ENCODE measurements around the gene RGS17. TPM values are rescaled to one million over a fixed set of nuclear protein-coding genes. Genes with fewer than 3 reads are reported as not detected.

RGS17 gene
- total RNA-seq, 1 donor from 2014 or later, result under 0.01 TPM

- H3K4me3 ChIP-seq (ENCODE audit: low read length in 3 of 3), result peak overlapping the region; percentile 86 to 98 (median 91)
- peak overlapping the region; percentile 83 for H3K27ac ChIP-seq (ENCODE audit: low read depth, low read length)
- peak overlapping the region; percentile 84 to 95 (median 91) for H3K9ac ChIP-seq (ENCODE audit: low read depth in 1 of 3, low read length in 3 of 3)
- peaks cover 13 to 28% (median 18%) of the 10 kb centered on the region in 3 donors for H3K4me1 ChIP-seq (ENCODE audit: control insufficient read depth in 3 of 3, insufficient read depth in 3 of 3, low read length in 3 of 3)
- peaks cover 0 to 3% (median 0%) of the 10 kb centered on the region in 3 donors for H3K36me3 ChIP-seq (ENCODE audit: control insufficient read depth in 3 of 3, insufficient read depth in 3 of 3, low read length in 3 of 3)
- no peaks in the 10 kb centered on the region for H3K9me3 ChIP-seq (ENCODE audit: control insufficient read depth in 3 of 3, low read length in 3 of 3)
- no peaks in the 10 kb centered on the region for H3K27me3 ChIP-seq (ENCODE audit: control insufficient read depth in 3 of 3, insufficient read depth in 3 of 3, low read length in 3 of 3)
These were observed 147.2 kb downstream of the RGS17 start for GRCh38 chr6:152983637-152984512.

GRCh38 chr6:152982904-152983636 lies 148.0 kb downstream of the RGS17 start, which contains the start of gene FBXO5:
FBXO5 (minus strand) TSS chr6:152983041; CDS start chr6:152982959, 82 bp downstream.
- Histone ChIP-seq H3K27ac (ENCODE audit: low read depth, low read length) (peak within 1 kb of the TSS; percentile 83), H3K4me3 (ENCODE audit: low read length in 3 of 3) (peak within 1 kb of the TSS; percentile 86 to 98 (median 91)), H3K36me3 (ENCODE audit: control insufficient read depth in 3 of 3, insufficient read depth in 3 of 3, low read length in 3 of 3) (peaks cover 0 to 3% (median 0%) of the 10 kb centered on the region in 3 donors)

GRCh38 chr6:152981989-152982903 lies 148.8 kb downstream of the RGS17 start:
- peaks cover 13 to 28% (median 18%) of the 10 kb centered on the region in 3 donors for H3K4me1 ChIP-seq (ENCODE audit: control insufficient read depth in 3 of 3, insufficient read depth in 3 of 3, low read length in 3 of 3)
- H3K4me3 ChIP-seq (ENCODE audit: low read length in 3 of 3), result peak overlapping the region; percentile 62 to 69 (median 64)
- peaks cover 0 to 3% (median 0%) of the 10 kb centered on the region in 3 donors for H3K36me3 ChIP-seq (ENCODE audit: control insufficient read depth in 3 of 3, insufficient read depth in 3 of 3, low read length in 3 of 3)
- no peaks in the 10 kb centered on the region for H3K9me3 ChIP-seq (ENCODE audit: control insufficient read depth in 3 of 3, low read length in 3 of 3)
- H3K9ac ChIP-seq (ENCODE audit: low read depth in 1 of 3, low read length in 3 of 3), result no peak overlapping the region
- H3K27me3 ChIP-seq (ENCODE audit: control insufficient read depth in 3 of 3, insufficient read depth in 3 of 3, low read length in 3 of 3), result no peaks in the 10 kb centered on the region
- H3K27ac ChIP-seq (ENCODE audit: low read depth, low read length), result no peak overlapping the region

More at GRCh38 chr6:152982904-152983636, 148.0 kb downstream of the RGS17 start, which contains the start of gene FBXO5:
- Histone ChIP-seq H3K9ac (ENCODE audit: low read depth in 1 of 3, low read length in 3 of 3) (peak within 1 kb of the TSS; percentile 84 to 95 (median 91)), H3K9me3 (ENCODE audit: control insufficient read depth in 3 of 3, low read length in 3 of 3) (no peaks in the 10 kb centered on the region), H3K4me1 (ENCODE audit: control insufficient read depth in 3 of 3, insufficient read depth in 3 of 3, low read length in 3 of 3) (peaks cover 13 to 28% (median 18%) of the 10 kb centered on the region in 3 donors), H3K27me3 (ENCODE audit: control insufficient read depth in 3 of 3, insufficient read depth in 3 of 3, low read length in 3 of 3) (no peaks in the 10 kb centered on the region)

GRCh38 chr6:152981219-152981618 lies 149.9 kb downstream of the RGS17 start:
- no peaks in the 10 kb centered on the region for H3K9me3 ChIP-seq (ENCODE audit: control insufficient read depth in 3 of 3, low read length in 3 of 3)
- no peaks in the 10 kb centered on the region for H3K27me3 ChIP-seq (ENCODE audit: control insufficient read depth in 3 of 3, insufficient read depth in 3 of 3, low read length in 3 of 3)
- no peak overlapping the region for H3K27ac ChIP-seq (ENCODE audit: low read depth, low read length)
- H3K36me3 ChIP-seq (ENCODE audit: control insufficient read depth in 3 of 3, insufficient read depth in 3 of 3, low read length in 3 of 3), result no peaks in the 10 kb centered on the region
- no peak overlapping the region for H3K4me3 ChIP-seq (ENCODE audit: low read length in 3 of 3)
- H3K9ac ChIP-seq (ENCODE audit: low read depth in 1 of 3, low read length in 3 of 3), result no peak overlapping the region
- H3K4me1 ChIP-seq (ENCODE audit: control insufficient read depth in 3 of 3, insufficient read depth in 3 of 3, low read length in 3 of 3), result peaks cover 13 to 28% (median 18%) of the 10 kb centered on the region in 3 donors

GRCh38 chr6:152980656-152981055 lies 150.4 kb downstream of the RGS17 start:
- H3K27me3 ChIP-seq (ENCODE audit: control insufficient read depth in 3 of 3, insufficient read depth in 3 of 3, low read length in 3 of 3), result no peaks in the 10 kb centered on the region
- no peak overlapping the region for H3K27ac ChIP-seq (ENCODE audit: low read depth, low read length)
- no peaks in the 10 kb centered on the region for H3K36me3 ChIP-seq (ENCODE audit: control insufficient read depth in 3 of 3, insufficient read depth in 3 of 3, low read length in 3 of 3)
- no peaks in the 10 kb centered on the region for H3K9me3 ChIP-seq (ENCODE audit: control insufficient read depth in 3 of 3, low read length in 3 of 3)
- no peak overlapping the region for H3K9ac ChIP-seq (ENCODE audit: low read depth in 1 of 3, low read length in 3 of 3)
- no peak overlapping the region for H3K4me3 ChIP-seq (ENCODE audit: low read length in 3 of 3)
- H3K4me1 ChIP-seq (ENCODE audit: control insufficient read depth in 3 of 3, insufficient read depth in 3 of 3, low read length in 3 of 3), result peaks cover 13 to 28% (median 18%) of the 10 kb centered on the region in 3 donors

- no peak overlapping the region for H3K27ac ChIP-seq (ENCODE audit: low read depth, low read length)
- no peak overlapping the region for H3K9ac ChIP-seq (ENCODE audit: low read depth in 1 of 3, low read length in 3 of 3)
- H3K4me3 ChIP-seq (ENCODE audit: low read length in 3 of 3), result no peak overlapping the region
- no peaks in the 10 kb centered on the region for H3K36me3 ChIP-seq (ENCODE audit: control insufficient read depth in 3 of 3, insufficient read depth in 3 of 3, low read length in 3 of 3)
- H3K27me3 ChIP-seq (ENCODE audit: control insufficient read depth in 3 of 3, insufficient read depth in 3 of 3, low read length in 3 of 3), result no peaks in the 10 kb centered on the region
- peaks cover 5 to 15% (median 10%) of the 10 kb centered on the region in 3 donors for H3K4me1 ChIP-seq (ENCODE audit: control insufficient read depth in 3 of 3, insufficient read depth in 3 of 3, low read length in 3 of 3)
- no peaks in the 10 kb centered on the region for H3K9me3 ChIP-seq (ENCODE audit: control insufficient read depth in 3 of 3, low read length in 3 of 3)
These were observed 152.0 kb downstream of the RGS17 start for GRCh38 chr6:152979116-152979515.

- Histone ChIP-seq H3K27me3 (ENCODE audit: control insufficient read depth in 3 of 3, insufficient read depth in 3 of 3, low read length in 3 of 3) (no peaks in the 10 kb centered on the region), H3K9me3 (ENCODE audit: control insufficient read depth in 3 of 3, low read length in 3 of 3) (no peaks in the 10 kb centered on the region), H3K27ac (ENCODE audit: low read depth, low read length) (no peak overlapping the region), H3K4me3 (ENCODE audit: low read length in 3 of 3) (no peak overlapping the region), H3K9ac (ENCODE audit: low read depth in 1 of 3, low read length in 3 of 3) (no peak overlapping the region), H3K36me3 (ENCODE audit: control insufficient read depth in 3 of 3, insufficient read depth in 3 of 3, low read length in 3 of 3) (peaks cover 0 to 4% (median 0%) of the 10 kb centered on the region in 3 donors), H3K4me1 (ENCODE audit: control insufficient read depth in 3 of 3, insufficient read depth in 3 of 3, low read length in 3 of 3) (peaks cover 5 to 10% (median 8%) of the 10 kb centered on the region in 3 donors)
These were observed 153.0 kb downstream of the RGS17 start for GRCh38 chr6:152978058-152978457.

- Histone ChIP-seq H3K27ac (ENCODE audit: low read depth, low read length) (no peak overlapping the region), H3K36me3 (ENCODE audit: control insufficient read depth in 3 of 3, insufficient read depth in 3 of 3, low read length in 3 of 3) (peaks cover 0 to 9% (median 0%) of the 10 kb centered on the region in 3 donors), H3K4me3 (ENCODE audit: low read length in 3 of 3) (no peak overlapping the region), H3K27me3 (ENCODE audit: control insufficient read depth in 3 of 3, insufficient read depth in 3 of 3, low read length in 3 of 3) (no peaks in the 10 kb centered on the region), H3K4me1 (ENCODE audit: control insufficient read depth in 3 of 3, insufficient read depth in 3 of 3, low read length in 3 of 3) (peaks cover 2 to 7% (median 4%) of the 10 kb centered on the region in 3 donors), H3K9ac (ENCODE audit: low read depth in 1 of 3, low read length in 3 of 3) (no peak overlapping the region), H3K9me3 (ENCODE audit: control insufficient read depth in 3 of 3, low read length in 3 of 3) (no peaks in the 10 kb centered on the region)
These were observed 153.5 kb downstream of the RGS17 start for GRCh38 chr6:152977556-152977955.

GRCh38 chr6:152976749-152977148 lies 154.3 kb downstream of the RGS17 start:
- no peak overlapping the region for H3K9ac ChIP-seq (ENCODE audit: low read depth in 1 of 3, low read length in 3 of 3)

More at GRCh38 chr6:152976749-152977148, 154.3 kb downstream of the RGS17 start:
- H3K36me3 ChIP-seq (ENCODE audit: control insufficient read depth in 3 of 3, insufficient read depth in 3 of 3, low read length in 3 of 3), result peaks cover 0 to 10% (median 0%) of the 10 kb centered on the region in 3 donors
- H3K9me3 ChIP-seq (ENCODE audit: control insufficient read depth in 3 of 3, low read length in 3 of 3), result no peaks in the 10 kb centered on the region
- no peaks in the 10 kb centered on the region for H3K27me3 ChIP-seq (ENCODE audit: control insufficient read depth in 3 of 3, insufficient read depth in 3 of 3, low read length in 3 of 3)
- no peaks in the 10 kb centered on the region for H3K4me1 ChIP-seq (ENCODE audit: control insufficient read depth in 3 of 3, insufficient read depth in 3 of 3, low read length in 3 of 3)
- H3K4me3 ChIP-seq (ENCODE audit: low read length in 3 of 3), result no peak overlapping the region
- H3K27ac ChIP-seq (ENCODE audit: low read depth, low read length), result no peak overlapping the region

Measured in skeletal muscle tissue (tissue), 4 donors.